CD4-positive, alpha-beta T cell (primary cell): ENCODE results near the gene ANKK1. TPM values are rescaled to one million over a fixed set of nuclear protein-coding genes. Genes with fewer than 3 reads are reported as not detected.

Experiments
- ATAC-seq: fragments of 200-7000 bp; cut with Tn5 transposase; one replicate; pipeline ENCODE4 v1.10.0; 2022; ENCODE audit warnings: mild to moderate bottlenecking; ENCODE audit not compliant: poor library complexity
- CTCF ChIA-PET: fragments of 350-600 bp; sonication (Branson Sonifier 250); formaldehyde crosslinking; loops from one replicate; lab custom pipeline; 2021; ENCODE audit warnings: antibody characterized with exemption, inconsistent platforms; lab: Charles Lee
- POLR2A ChIA-PET: fragments of 350-600 bp; sonication (Branson Sonifier 250); formaldehyde crosslinking; loops from one replicate; lab custom pipeline; 2021; ENCODE audit warnings: antibody characterized with exemption, inconsistent platforms; lab: Charles Lee
- DNase-seq, 14 experiments: peaks; one replicate each; pipeline ENCODE4 v3.0.0-alpha.2; 2013 to 2020; ENCODE audit warnings: mixed read lengths in 2 of 14
- H3K27ac ChIP-seq, 2 donors: one replicate each; pipeline versions ENCODE4 v1.5.1 to v1.7.0; 2013; ENCODE audit warnings: low read length in 2 of 2, low read depth in 1 of 2, mild to moderate bottlenecking in 1 of 2
- H3K27me3 ChIP-seq, 2 experiments: 1 replicate in 1 of 2; 2 replicates in 1 of 2; pipeline versions ENCODE4 v1.6.1 to v1.7.0; 2013; ENCODE audit warnings: low read length in 2 of 2, control low read depth in 1 of 2, mild to moderate bottlenecking in 1 of 2, moderate library complexity in 1 of 2; ENCODE audit not compliant: insufficient read depth in 2 of 2, control insufficient read depth in 1 of 2
- H3K36me3 ChIP-seq: one replicate; pipeline ENCODE4 v1.6.1; 2013; ENCODE audit warnings: low read length, control low read depth; ENCODE audit not compliant: insufficient read depth
- H3K4me1 ChIP-seq: one replicate; pipeline ENCODE4 v1.6.1; 2013; ENCODE audit warnings: low read length, control low read depth; ENCODE audit not compliant: insufficient read depth
- H3K4me3 ChIP-seq: one replicate; pipeline ENCODE4 v1.5.1; 2013; ENCODE audit warnings: mild to moderate bottlenecking, low read length, moderate library complexity
- H3K9me3 ChIP-seq, 2 experiments: 1 replicate in 1 of 2; 2 replicates in 1 of 2; pipeline versions ENCODE4 v1.6.1 to v1.7.0; 2013; ENCODE audit warnings: low read length in 2 of 2, mild to moderate bottlenecking in 2 of 2, control low read depth in 1 of 2, moderate library complexity in 1 of 2; ENCODE audit not compliant: control insufficient read depth in 1 of 2, insufficient read depth in 1 of 2
- H3K27ac Mint-ChIP-seq: one replicate; pipeline ENCODE4 v1.8.0; 2020; ENCODE audit warnings: mixed read lengths
- H3K27me3 Mint-ChIP-seq: one replicate; pipeline ENCODE4 v1.8.0; 2021; ENCODE audit warnings: mixed read lengths
- H3K36me3 Mint-ChIP-seq: one replicate; pipeline ENCODE4 v1.8.0; 2021; ENCODE audit warnings: low read depth, mixed read lengths
- H3K4me1 Mint-ChIP-seq: one replicate; pipeline ENCODE4 v1.8.0; 2021; ENCODE audit warnings: low read depth, mixed read lengths
- H3K4me3 Mint-ChIP-seq: one replicate; pipeline ENCODE4 v1.8.0; 2020; ENCODE audit warnings: mild to moderate bottlenecking, mixed read lengths
- H3K9me3 Mint-ChIP-seq: one replicate; pipeline ENCODE4 v1.8.0; 2020; ENCODE audit warnings: mixed read lengths
- CTCF ChIP-seq: fragments of 200-600 bp; IDR thresholded peaks from one replicate; pipeline ENCODE4 v1.8.0; 2022; ENCODE audit warnings: antibody characterized with exemption, mild to moderate bottlenecking
- intact Hi-C, 2 experiments: fragments of 100-400 bp; cut with DNase I in 1 of 2; cut with micrococcal nuclease in 1 of 2; formaldehyde crosslinking; loops; one replicate each; pipeline versions ENCODE4 v1.15.1 to v1.9.0; 2023 to 2025; cut with DNase I, micrococcal nuclease
- total RNA-seq, 174 experiments: library from RNA in 2 of 174; stranded (reverse) in 2 of 174; gene quantifications; one replicate each; pipeline ENCODE4 v1.2.3 and lab custom pipeline; 2021 to 2026

Gene ANKK1
- total RNA-seq, 2 experiments from 2014 or later, result 1.2 to 1.6 TPM

DNA sequence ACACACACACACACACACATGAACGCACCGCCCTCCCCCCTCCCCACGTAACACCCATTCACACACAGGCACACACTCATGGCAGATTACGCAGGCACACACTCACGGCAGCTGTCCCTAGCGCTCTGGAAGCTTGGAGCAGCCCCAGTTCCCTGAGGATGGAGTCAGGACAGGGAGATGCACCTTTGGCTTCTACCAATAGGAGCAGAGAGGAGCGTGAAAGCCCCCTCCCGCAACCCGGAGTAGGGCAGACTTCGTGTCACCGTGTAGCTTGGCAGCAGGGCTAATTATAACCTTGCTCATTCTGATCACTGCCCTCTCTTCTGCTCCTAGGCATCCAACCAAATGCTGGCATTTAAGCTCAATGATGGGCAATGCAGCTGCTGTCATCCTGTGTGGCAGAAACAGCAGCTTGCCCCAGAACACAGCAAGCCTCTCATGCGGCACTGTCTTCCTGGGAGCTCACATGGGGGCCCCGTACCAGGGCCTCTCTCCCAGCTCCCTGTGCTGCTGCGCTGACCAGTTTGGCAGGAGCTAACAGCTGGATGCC, 31.9 kb downstream of the ANKK1 start:
- no peak for ATAC-seq
- H3K27me3 ChIP-seq, result no peaks in the 10 kb centered on the region
- H3K27ac ChIP-seq, result no peak overlapping the region
- H3K9me3 Mint-ChIP-seq, result no peaks in the 10 kb centered on the region
- no peaks in the 10 kb centered on the region for H3K36me3 Mint-ChIP-seq
- H3K4me1 Mint-ChIP-seq, result no peaks in the 10 kb centered on the region
- no peak overlapping the region for H3K4me3 Mint-ChIP-seq
- POLR2A ChIA-PET, result no interaction called here
- no peak overlapping the region for H3K4me3 ChIP-seq
- no peak for DNase-seq
- H3K27ac Mint-ChIP-seq, result no peak overlapping the region
- no peak for TF ChIP-seq CTCF
- CTCF ChIA-PET, result interaction anchor here (0.5 kb wide), 1 partner anchor 437 kb away, joined by 3 read pairs; no protein-coding TSS in a partner anchor
- H3K4me1 ChIP-seq, result no peaks in the 10 kb centered on the region
- peaks cover 6% of the 10 kb centered on the region for H3K27me3 Mint-ChIP-seq
- no peaks in the 10 kb centered on the region for H3K9me3 ChIP-seq
- intact Hi-C loops, result no loop called here
- no peaks in the 10 kb centered on the region for H3K36me3 ChIP-seq

DNA sequence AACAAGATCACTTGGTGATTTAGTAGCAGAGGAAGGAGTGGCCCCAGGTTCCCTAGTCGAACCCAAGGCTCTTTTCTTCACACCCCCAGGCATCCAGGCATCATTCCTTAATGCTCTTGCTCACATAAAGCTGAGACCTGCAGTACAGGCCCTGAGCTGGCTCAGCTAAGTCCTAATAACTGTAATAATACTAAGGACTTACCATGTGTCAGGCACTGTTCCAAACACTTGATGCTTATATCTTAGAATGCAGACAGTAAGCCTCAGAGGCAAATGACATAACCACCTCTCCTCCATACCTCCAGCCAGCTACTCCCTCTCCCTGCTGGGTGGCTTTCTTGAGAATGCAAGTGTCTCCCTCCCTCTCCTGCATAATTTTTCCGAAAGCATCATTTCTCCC, 33.2 kb downstream of the ANKK1 start:
- H3K27ac Mint-ChIP-seq, result no peak overlapping the region

GRCh38 chr11:113426686-113427085, 39.1 kb downstream of the ANKK1 start:
- ChIA-PET POLR2A (no interaction called here), CTCF (no interaction called here)
- no peak for TF ChIP-seq CTCF
- intact Hi-C loops, result no loop called here
- Mint-ChIP-seq H3K9me3 (no peaks in the 10 kb centered on the region), H3K4me3 (no peak overlapping the region), H3K27me3 (no peaks in the 10 kb centered on the region), H3K4me1 (no peaks in the 10 kb centered on the region), H3K36me3 (no peaks in the 10 kb centered on the region), H3K27ac (no peak overlapping the region)
- H3K27ac ChIP-seq, result no peak overlapping the region
- no peaks in the 10 kb centered on the region for H3K27me3 ChIP-seq
- H3K4me3 ChIP-seq, result no peak overlapping the region
- ATAC-seq, result no peak
- no peaks in the 10 kb centered on the region for H3K4me1 ChIP-seq
- H3K36me3 ChIP-seq, result no peaks in the 10 kb centered on the region
- H3K9me3 ChIP-seq, result no peaks in the 10 kb centered on the region
- DNase-seq, result no peak

More for the DNA sequence above, 33.2 kb downstream of the ANKK1 start:
- TF ChIP-seq CTCF, result no peak
- no peak for DNase-seq
- H3K4me1 Mint-ChIP-seq, result no peaks in the 10 kb centered on the region
- no peak overlapping the region for H3K27ac ChIP-seq
- H3K4me3 Mint-ChIP-seq, result no peak overlapping the region
- no peaks in the 10 kb centered on the region for H3K4me1 ChIP-seq
- no peaks in the 10 kb centered on the region for H3K9me3 Mint-ChIP-seq
- ChIA-PET POLR2A (no interaction called here), CTCF (no interaction called here)
- no peaks in the 10 kb centered on the region for H3K27me3 ChIP-seq
- ATAC-seq, result no peak
- intact Hi-C loops, result no loop called here
- no peaks in the 10 kb centered on the region for H3K36me3 Mint-ChIP-seq
- H3K4me3 ChIP-seq, result no peak overlapping the region
- no peaks in the 10 kb centered on the region for H3K36me3 ChIP-seq
- H3K9me3 ChIP-seq, result no peaks in the 10 kb centered on the region
- H3K27me3 Mint-ChIP-seq, result peaks cover under 1% of the 10 kb centered on the region
